ENCODE measurements around the gene HSDL1. TPM values are rescaled to one million over a fixed set of nuclear protein-coding genes. Genes with fewer than 3 reads are reported as not detected.

The HSDL1 gene
- total and polyA plus RNA-seq, 2 of the 8 experiments (the other 6 are each of a cell fraction or from before 2014, with no cell fraction given) = 25.0 to 55.7 TPM

- TF ChIP-seq NRF1 (IDR thresholded peaks at IDR 0.05; ENCODE audit: low read depth, low read length) = no peak
- no peak for TF ChIP-seq KDM1A (IDR thresholded peaks at IDR 0.05; ENCODE audit: borderline replicate concordance, low read length)
- TF ChIP-seq ATF3 (IDR thresholded peaks at IDR 0.05; ENCODE audit: insufficient read depth, low read depth, low read length) = no peak
- TF ChIP-seq BRCA1 (IDR thresholded peaks at IDR 0.05; ENCODE audit: low read depth, low read length) = no peak
- no peak for TF ChIP-seq CBX5 (IDR thresholded peaks at IDR 0.05; ENCODE audit: low read depth, low read length)
- 90% methylated on average over 15 of the region's 15 CpGs; no CpG with 5 or more reads in 1 of the 2 experiments for WGBS, 2 experiments (ENCODE audit: extremely low coverage in 1 of 2, insufficient coverage in 1 of 2, insufficient read length in 1 of 2, insufficient replicate concordance in 2 of 2, low coverage in 1 of 2, low lambda C conversion rate in 2 of 2, missing lambda C conversion rate in 1 of 2)
Measured at GRCh38 chr16:84088695-84089395, 56.1 kb downstream of the HSDL1 start.

More at GRCh38 chr16:84088695-84089395, 56.1 kb downstream of the HSDL1 start:
- H3K4me2 ChIP-seq (ENCODE audit: insufficient read depth in 1 of 2, low read depth in 2 of 2, low read length in 2 of 2) = no peak overlapping the region
- H3K9me3 ChIP-seq (ENCODE audit: insufficient read depth in 2 of 2, low read depth in 1 of 2, low read length in 1 of 2) = no peaks in the 10 kb centered on the region
- H2BK15ac ChIP-seq (ENCODE audit: low read length) = no peak overlapping the region
- peaks cover 0 to 10% of the 10 kb centered on the region in 2 experiments for H4K20me1 ChIP-seq (replicated peaks in 1 of 2; ENCODE audit: control insufficient read depth in 1 of 2, insufficient read depth in 2 of 2, low read length in 2 of 2)
- H4K8ac ChIP-seq (ENCODE audit: extremely low read depth, insufficient read depth, low read length) = no peak overlapping the region
- no peak overlapping the region for H4K91ac ChIP-seq (replicated peaks; ENCODE audit: insufficient read length, low read length)
- H3K14ac ChIP-seq (ENCODE audit: insufficient read length) = no peak overlapping the region
- H2BK20ac ChIP-seq (ENCODE audit: low read length) = no peak overlapping the region
- FAIRE-seq (no peak), DNase-seq (ENCODE audit: low read depth in 1 of 2, low spot score in 2 of 2) (no peak)
- H3K27me3 ChIP-seq (replicated peaks in 1 of 4; ENCODE audit: control insufficient read depth in 3 of 4, extremely low read depth in 1 of 4, insufficient read depth in 3 of 4, low read length in 3 of 4) = no peaks in the 10 kb centered on the region
- peaks cover 19 to 75% (median 57%) of the 10 kb centered on the region in 4 experiments; a peak in 7 of 8 replicates for H3K36me3 ChIP-seq (ENCODE audit: control insufficient read depth in 2 of 4, insufficient read depth in 4 of 4, low read length in 3 of 4)
- ChIA-PET POLR2A (ENCODE audit: partially characterized antibody) (interaction anchor here (1.2 kb wide), 1 partner anchor 30 kb away, joined by 3 read pairs; no protein-coding TSS in a partner anchor), CTCF (ENCODE audit: partially characterized antibody) (interaction anchor here (0.5 to 10.5 kb wide), 8 partner anchors 11 to 395 kb away, joined by 3 to 93 read pairs (median 3); no protein-coding TSS in a partner anchor)
- H3K79me2 ChIP-seq (ENCODE audit: control insufficient read depth in 1 of 2, insufficient read depth in 2 of 2, low read length in 2 of 2) = no peaks in the 10 kb centered on the region
- H3K9ac ChIP-seq (replicated peaks in 1 of 4; ENCODE audit: extremely low read depth in 1 of 4, low read depth in 3 of 4, low read length in 3 of 4) = no peak overlapping the region
- H3K4me3 ChIP-seq (ENCODE audit: extremely low read depth in 1 of 4, insufficient read depth in 2 of 4, low read depth in 3 of 4, low read length in 4 of 4) = no peak overlapping the region
- H2BK120ac ChIP-seq (replicated peaks; ENCODE audit: low read depth, low read length) = no peak overlapping the region
- H2BK12ac ChIP-seq (ENCODE audit: low read depth, low read length) = no peak overlapping the region
- no peaks in the 10 kb centered on the region; the same call in 1 of the 2 replicates for H3K79me1 ChIP-seq (ENCODE audit: low read depth, low read length)
- H3K4me1 ChIP-seq (replicated peaks in 1 of 4; ENCODE audit: control insufficient read depth in 3 of 4, insufficient read depth in 4 of 4, low read length in 3 of 4) = no peaks in the 10 kb centered on the region
- H3K56ac ChIP-seq (replicated peaks; ENCODE audit: insufficient read length, low read depth, low read length) = no peak overlapping the region
- no peak overlapping the region for H2BK5ac ChIP-seq (ENCODE audit: low read depth, low read length)
- no peak overlapping the region for H3K4ac ChIP-seq (replicated peaks; ENCODE audit: insufficient read length, low read depth, low read length)
- H2AK5ac ChIP-seq (ENCODE audit: low read depth, low read length) = no peak overlapping the region
- no peak overlapping the region for H4K5ac ChIP-seq (ENCODE audit: insufficient read length, low read depth, low read length)
- no peak overlapping the region for H2AFZ ChIP-seq (ENCODE audit: low read length)
- H3K23me2 ChIP-seq (ENCODE audit: low read depth, low read length) = no peaks in the 10 kb centered on the region
- H3K27ac ChIP-seq (ENCODE audit: low read depth, low read length) = no peak overlapping the region
- H3K23ac ChIP-seq (ENCODE audit: insufficient read length) = no peak overlapping the region
- H3K18ac ChIP-seq (ENCODE audit: extremely low read depth, low read length) = no peak overlapping the region
